PC-9 (cell line): ENCODE data around the gene NTM. TPM values are rescaled to one million over a fixed set of nuclear protein-coding genes. Genes with fewer than 3 reads are reported as not detected.

Experiments
- BruUV-seq: library from RNA; stranded (reverse); fragments of 400-500 nt; replicated peaks from 2 replicates; lab custom pipeline; 2021; lab: Mats Ljungman, UMichigan
- CTCF ChIA-PET: fragments of 300-600 bp; sonication (Branson Sonifier 250); formaldehyde crosslinking; loops from one replicate; lab custom pipeline; 2022; ENCODE audit warnings: antibody characterized with exemption; lab: Charles Lee
- POLR2A ChIA-PET: fragments of 300-600 bp; sonication (Branson Sonifier 250); formaldehyde crosslinking; loops from one replicate; lab custom pipeline; 2022; ENCODE audit warnings: antibody characterized with exemption; ENCODE audit not compliant: unreplicated experiment; lab: Charles Lee
- DNase-seq, 2 experiments: peaks; one replicate each; pipeline versions ENCODE4 v3.0.0 to v3.0.0-alpha.2; 2015 to 2022; ENCODE audit warnings: mixed read lengths in 1 of 2
- H2AFZ ChIP-seq: fragments of 200-600 bp; sonication (generic); 2 replicates; pipeline ENCODE4 v1.8.1; 2017; ENCODE audit warnings: antibody characterized with exemption
- H3F3A ChIP-seq: fragments of 200-600 bp; sonication (generic); 2 replicates; pipeline ENCODE4 v1.8.1; 2017; ENCODE audit warnings: antibody characterized with exemption, mild to moderate bottlenecking, low read depth; ENCODE audit not compliant: insufficient read depth
- H3K27ac ChIP-seq: fragments of 200-600 bp; sonication (generic); 2 replicates; pipeline ENCODE4 v1.6.1; 2016; ENCODE audit warnings: mixed run types
- H3K27me3 ChIP-seq: fragments of 200-600 bp; sonication (generic); 2 replicates; pipeline ENCODE4 v1.6.1; 2016; ENCODE audit warnings: low read depth, mixed run types; ENCODE audit not compliant: insufficient read depth
- H3K36me3 ChIP-seq: fragments of 200-600 bp; sonication (generic); 2 replicates; pipeline ENCODE4 v1.6.1; 2016; ENCODE audit warnings: low read depth, mixed run types
- H3K4me1 ChIP-seq: fragments of 200-600 bp; sonication (generic); replicated peaks from 2 replicates; pipeline ENCODE4 v1.6.1; 2016; ENCODE audit warnings: mixed run types; ENCODE audit not compliant: insufficient read depth
- H3K4me2 ChIP-seq: fragments of 200-600 bp; sonication (generic); 2 replicates; pipeline ENCODE4 v1.6.1; 2017; ENCODE audit warnings: mixed run types
- H3K4me3 ChIP-seq: fragments of 200-600 bp; sonication (generic); 2 replicates; pipeline ENCODE4 v1.6.1; 2016; ENCODE audit warnings: mixed run types
- H3K79me2 ChIP-seq: fragments of 200-600 bp; sonication (generic); 2 replicates; pipeline ENCODE4 v1.6.1; 2017; ENCODE audit warnings: low read depth, mixed run types
- H3K9me2 ChIP-seq: fragments of 200-600 bp; sonication (generic); 2 replicates; pipeline ENCODE4 v1.8.1; 2017; ENCODE audit warnings: mild to moderate bottlenecking; ENCODE audit not compliant: insufficient read depth
- H3K9me3 ChIP-seq: fragments of 200-600 bp; sonication (generic); 2 replicates; pipeline ENCODE4 v1.8.1; 2016; ENCODE audit warnings: low read depth; ENCODE audit not compliant: insufficient read depth
- H4K20me1 ChIP-seq: fragments of 200-600 bp; sonication (generic); 2 replicates; pipeline ENCODE4 v1.8.1; 2017; ENCODE audit not compliant: insufficient read depth
- EZH2 ChIP-seq: fragments of 200-600 bp; sonication (generic); IDR thresholded peaks from 2 replicates; pipeline ENCODE4 v1.8.0; 2017; ENCODE audit warnings: antibody characterized with exemption, low read depth
- intact Hi-C: fragments of 100-400 bp; cut with micrococcal nuclease; formaldehyde crosslinking; loops from one replicate; pipeline ENCODE4 v1.10.0; 2022; ENCODE audit not compliant: unreplicated experiment
- total RNA-seq: library from RNA; stranded (reverse); gene quantifications from 2 replicates; pipeline ENCODE4 v1.2.3, GENCODE V29; 2021
- TF ChIP-seq, protein P1 (sequence below): fragments of 200-600 bp; sonication (generic); conservative IDR thresholded peaks from 2 replicates; pipeline ENCODE4 v1.6.1; 2017; ENCODE audit warnings: mixed run types, antibody characterized with exemption, mild to moderate bottlenecking, moderate library complexity

NTM gene
- total RNA-seq, 1 experiment from 2014 or later, result not detected

DNA sequence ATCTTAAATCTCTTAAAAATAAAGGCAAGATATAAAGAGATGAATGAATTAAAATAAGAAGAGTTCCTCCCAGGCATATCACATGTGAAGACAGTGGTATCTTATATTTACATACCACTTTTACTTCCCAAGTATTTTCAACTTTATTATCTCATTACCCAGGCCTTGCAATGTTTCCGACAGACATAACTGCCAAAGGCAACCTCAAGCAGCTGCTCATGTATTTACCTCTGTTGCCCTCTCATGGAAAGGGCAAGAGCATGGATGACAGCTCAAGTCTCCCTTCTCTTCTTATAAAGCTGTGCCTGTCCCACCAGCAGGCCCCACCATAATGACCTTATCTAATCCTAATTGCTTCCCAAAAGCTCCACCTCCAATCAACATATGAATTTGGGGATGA is 894.2 kb downstream of the NTM start:
- H3K79me2 ChIP-seq, result no peaks in the 10 kb centered on the region
- H3K4me2 ChIP-seq, result no peak overlapping the region
- H3K4me3 ChIP-seq, result no peak overlapping the region
- H3K4me1 ChIP-seq, result no peaks in the 10 kb centered on the region
- H3K27me3 ChIP-seq, result no peaks in the 10 kb centered on the region
- no peaks in the 10 kb centered on the region for H3F3A ChIP-seq
- H4K20me1 ChIP-seq, result no peaks in the 10 kb centered on the region; the same call in 1 of the 2 replicates
- no peak overlapping the region for H2AFZ ChIP-seq
- no peak for TF ChIP-seq EZH2
- TF ChIP-seq, protein P1, sequence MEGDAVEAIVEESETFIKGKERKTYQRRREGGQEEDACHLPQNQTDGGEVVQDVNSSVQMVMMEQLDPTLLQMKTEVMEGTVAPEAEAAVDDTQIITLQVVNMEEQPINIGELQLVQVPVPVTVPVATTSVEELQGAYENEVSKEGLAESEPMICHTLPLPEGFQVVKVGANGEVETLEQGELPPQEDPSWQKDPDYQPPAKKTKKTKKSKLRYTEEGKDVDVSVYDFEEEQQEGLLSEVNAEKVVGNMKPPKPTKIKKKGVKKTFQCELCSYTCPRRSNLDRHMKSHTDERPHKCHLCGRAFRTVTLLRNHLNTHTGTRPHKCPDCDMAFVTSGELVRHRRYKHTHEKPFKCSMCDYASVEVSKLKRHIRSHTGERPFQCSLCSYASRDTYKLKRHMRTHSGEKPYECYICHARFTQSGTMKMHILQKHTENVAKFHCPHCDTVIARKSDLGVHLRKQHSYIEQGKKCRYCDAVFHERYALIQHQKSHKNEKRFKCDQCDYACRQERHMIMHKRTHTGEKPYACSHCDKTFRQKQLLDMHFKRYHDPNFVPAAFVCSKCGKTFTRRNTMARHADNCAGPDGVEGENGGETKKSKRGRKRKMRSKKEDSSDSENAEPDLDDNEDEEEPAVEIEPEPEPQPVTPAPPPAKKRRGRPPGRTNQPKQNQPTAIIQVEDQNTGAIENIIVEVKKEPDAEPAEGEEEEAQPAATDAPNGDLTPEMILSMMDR, result no peak
- H3K9me3 ChIP-seq, result no peaks in the 10 kb centered on the region
- DNase-seq, result no peak
- BruUV-seq, result no TSS peak
- no peaks in the 10 kb centered on the region for H3K36me3 ChIP-seq
- H3K27ac ChIP-seq, result no peak overlapping the region
- ChIA-PET CTCF (no interaction called here), POLR2A (no interaction called here)
- intact Hi-C loops, result no loop called here
- H3K9me2 ChIP-seq, result no peaks in the 10 kb centered on the region

DNA sequence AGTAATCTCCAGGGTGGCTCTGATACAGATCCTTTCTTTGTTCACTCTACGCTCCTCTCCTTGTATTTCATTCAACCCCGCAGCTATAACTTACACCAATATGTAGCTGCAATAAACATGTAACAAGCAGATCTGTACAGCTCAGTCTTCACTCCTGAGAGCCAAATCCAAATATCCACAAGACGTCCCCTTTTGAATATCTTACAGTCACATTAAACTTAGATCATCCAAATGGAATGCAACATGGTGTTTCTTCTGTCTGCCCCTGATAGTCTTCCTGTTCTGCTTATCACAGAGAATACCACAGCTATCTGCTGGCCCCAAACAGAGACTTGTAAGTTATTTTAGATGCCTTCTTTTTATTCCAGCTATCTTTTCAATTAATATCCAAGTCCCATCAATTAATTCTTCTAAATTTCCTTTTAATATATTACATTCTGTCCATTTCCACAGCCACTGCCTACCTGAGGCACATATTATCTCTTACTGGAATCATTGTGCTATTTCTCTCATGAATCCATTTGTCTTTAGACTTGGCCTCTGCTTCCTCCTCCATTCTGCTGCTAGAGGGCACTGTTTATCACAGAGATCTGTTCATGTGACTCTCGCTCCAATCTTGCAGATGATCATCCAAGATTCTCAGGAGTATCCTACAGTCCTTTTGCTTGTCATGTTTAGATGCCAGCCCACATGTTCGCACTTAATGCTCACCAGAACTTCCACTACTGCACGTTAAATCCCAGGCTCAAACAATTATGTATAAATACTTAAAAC is 908.6 kb downstream of the NTM start:
- H3K4me2 ChIP-seq, result no peak overlapping the region
- POLR2A ChIA-PET, result no interaction called here
- no peak overlapping the region for H3K27ac ChIP-seq
- no peaks in the 10 kb centered on the region for H3K79me2 ChIP-seq
- no peaks in the 10 kb centered on the region for H3K9me2 ChIP-seq
- CTCF ChIA-PET, result no interaction called here
- no peaks in the 10 kb centered on the region for H4K20me1 ChIP-seq
- TF ChIP-seq, protein P1, result peak; percentile 35; the same call in 1 of the 2 replicates
- no peak for TF ChIP-seq EZH2
- intact Hi-C loops, result no loop called here
- no peaks in the 10 kb centered on the region for H3K9me3 ChIP-seq
- no peak overlapping the region for H3K4me3 ChIP-seq
- no peaks in the 10 kb centered on the region for H3K36me3 ChIP-seq
- no peaks in the 10 kb centered on the region for H3F3A ChIP-seq
- DNase-seq, result no peak
- BruUV-seq, result no TSS peak
- no peaks in the 10 kb centered on the region for H3K27me3 ChIP-seq
- no peaks in the 10 kb centered on the region for H3K4me1 ChIP-seq
- H2AFZ ChIP-seq, result no peak overlapping the region

DNA sequence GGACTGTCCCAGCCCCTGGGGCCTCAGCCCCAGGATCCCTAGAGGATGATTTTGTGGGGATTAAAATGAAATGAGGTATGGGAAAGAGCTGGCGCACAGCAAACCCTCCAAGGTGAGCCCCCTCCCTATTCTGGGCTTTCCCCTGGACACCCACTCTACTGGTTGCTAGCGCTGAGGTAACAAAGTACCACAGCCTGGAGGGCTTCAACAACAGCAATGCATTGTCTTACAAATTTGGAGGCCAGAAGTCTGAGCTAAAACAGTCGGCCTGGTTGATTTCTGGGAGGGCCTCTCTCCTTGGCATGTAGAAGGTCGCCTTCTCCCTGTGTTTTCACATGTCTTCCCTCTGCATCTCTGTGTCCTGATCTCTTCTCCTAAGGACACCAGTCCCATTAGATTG is 913.6 kb downstream of the NTM start:
- POLR2A ChIA-PET, result no interaction called here
- H3K36me3 ChIP-seq, result no peaks in the 10 kb centered on the region
- H4K20me1 ChIP-seq, result no peaks in the 10 kb centered on the region
- no peaks in the 10 kb centered on the region for H3K9me3 ChIP-seq
- H3K27me3 ChIP-seq, result no peaks in the 10 kb centered on the region
- no peaks in the 10 kb centered on the region for H3F3A ChIP-seq
- TF ChIP-seq, protein P1, result no peak
- H3K4me3 ChIP-seq, result no peak overlapping the region
- H3K9me2 ChIP-seq, result no peaks in the 10 kb centered on the region
- intact Hi-C loops, result no loop called here
- no peak for DNase-seq
- no TSS peak for BruUV-seq
- CTCF ChIA-PET, result no interaction called here
- H3K27ac ChIP-seq, result no peak overlapping the region
- no peak overlapping the region for H3K4me2 ChIP-seq
- no peaks in the 10 kb centered on the region for H3K4me1 ChIP-seq
- no peak overlapping the region for H2AFZ ChIP-seq
- H3K79me2 ChIP-seq, result no peaks in the 10 kb centered on the region
